ENCODE data around the gene OR6K3.
"Not testable (repeated sequence)": the region's sequence is repeated elsewhere in the genome, so short reads cannot be mapped to it uniquely, and the experiment has no call there.

Gene OR6K3, protein sequence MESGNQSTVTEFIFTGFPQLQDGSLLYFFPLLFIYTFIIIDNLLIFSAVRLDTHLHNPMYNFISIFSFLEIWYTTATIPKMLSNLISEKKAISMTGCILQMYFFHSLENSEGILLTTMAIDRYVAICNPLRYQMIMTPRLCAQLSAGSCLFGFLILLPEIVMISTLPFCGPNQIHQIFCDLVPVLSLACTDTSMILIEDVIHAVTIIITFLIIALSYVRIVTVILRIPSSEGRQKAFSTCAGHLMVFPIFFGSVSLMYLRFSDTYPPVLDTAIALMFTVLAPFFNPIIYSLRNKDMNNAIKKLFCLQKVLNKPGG

DNA sequence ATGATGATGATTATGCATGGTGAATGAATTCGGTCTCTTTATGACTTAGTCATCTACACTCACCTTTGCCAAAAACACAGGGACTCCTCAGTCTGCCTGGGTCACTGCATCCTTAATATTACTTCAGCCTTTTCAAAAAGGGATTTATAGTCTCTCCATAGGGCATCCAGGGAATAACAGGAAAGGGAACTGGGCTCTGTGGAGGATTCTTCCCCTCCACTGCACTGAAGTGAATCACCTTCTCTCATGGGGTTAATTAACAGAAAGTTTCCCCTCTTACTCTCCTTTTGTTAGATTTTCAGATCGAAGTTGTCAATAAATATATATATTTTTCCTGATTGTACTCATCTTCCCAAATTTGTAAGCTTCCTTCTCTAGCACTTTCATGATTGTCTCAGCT, at the start of gene OR6K3:
Gene OR6K3 (minus strand): TSS at position 101 of the 400 bp plus-strand sequence. CDS start 2,605 bp downstream, outside the sequence.
- DNase-seq = no peak

DNA sequence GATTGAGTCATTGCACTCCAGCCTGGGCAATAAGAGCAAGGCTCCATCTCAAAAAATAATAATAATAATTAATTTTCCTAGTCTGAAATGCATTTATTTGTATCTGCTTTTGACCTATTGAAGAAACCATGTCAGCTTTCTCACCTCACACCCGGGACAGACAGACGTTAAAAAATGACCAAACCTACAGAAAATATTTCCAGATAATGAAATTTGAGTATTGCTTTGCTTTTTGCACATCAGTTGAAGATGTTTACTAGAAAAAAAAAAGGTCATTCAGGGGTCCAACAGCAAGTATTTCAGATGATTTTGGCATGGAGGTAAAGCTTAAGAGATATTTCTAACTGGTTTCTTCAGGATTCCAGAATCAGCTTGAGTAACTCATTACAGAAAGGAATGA, 33.9 kb upstream of the OR6K3 start, which contains the start of gene OR6K6:
Gene OR6K6 (plus strand): TSS at position 301 of the 400 bp plus-strand sequence. CDS start 168 bp downstream, outside the sequence.
- no peak for DNase-seq

DNA sequence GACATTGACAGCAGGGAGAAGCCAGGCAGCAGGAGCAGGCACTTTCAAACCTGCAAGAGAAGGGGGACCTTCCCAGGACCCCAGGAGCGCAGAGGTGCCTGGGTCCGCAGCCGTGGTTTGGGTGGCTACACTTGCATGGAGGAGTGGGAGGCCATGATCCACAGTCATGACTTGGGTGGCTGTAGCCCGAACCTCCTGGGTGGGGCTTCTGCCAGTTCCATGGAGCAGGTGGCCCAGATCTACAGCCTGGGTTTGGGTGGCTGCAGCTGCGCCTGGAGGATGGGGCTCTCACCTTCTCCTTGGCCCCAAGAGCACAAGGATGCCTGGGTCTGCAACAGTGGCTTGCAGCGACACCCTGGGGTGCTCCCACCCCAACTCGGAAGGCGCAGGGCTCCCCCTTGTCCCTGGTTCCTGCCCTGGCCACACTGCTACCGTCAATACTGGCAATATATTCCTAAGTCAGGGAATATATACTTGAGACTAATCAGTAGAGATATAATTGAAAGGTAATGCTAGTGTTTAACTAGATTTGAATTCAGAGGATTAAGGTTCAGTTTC, 31.7 kb upstream of the OR6K3 start:
- DNase-seq = no peak

DNA sequence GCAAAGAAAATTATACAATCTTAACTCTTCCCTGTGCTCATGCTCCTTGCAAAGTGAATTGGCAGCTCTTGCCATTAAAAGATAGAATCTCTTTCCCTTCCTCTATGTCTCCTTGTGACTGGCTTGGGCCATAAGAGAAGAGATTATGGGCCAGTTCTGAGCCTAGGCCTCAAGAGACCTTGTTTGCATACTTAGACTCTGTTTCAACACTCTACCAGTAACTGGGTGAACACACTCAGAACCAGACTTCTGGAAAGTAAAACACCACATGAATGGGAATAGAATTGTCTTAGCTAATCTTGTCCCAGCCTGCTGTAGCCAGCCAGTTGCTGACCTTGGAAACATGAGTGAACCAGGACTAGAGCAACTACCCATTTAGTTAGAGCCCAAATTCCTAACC, 15.3 kb upstream of the OR6K3 start:
- no peak for DNase-seq

DNA sequence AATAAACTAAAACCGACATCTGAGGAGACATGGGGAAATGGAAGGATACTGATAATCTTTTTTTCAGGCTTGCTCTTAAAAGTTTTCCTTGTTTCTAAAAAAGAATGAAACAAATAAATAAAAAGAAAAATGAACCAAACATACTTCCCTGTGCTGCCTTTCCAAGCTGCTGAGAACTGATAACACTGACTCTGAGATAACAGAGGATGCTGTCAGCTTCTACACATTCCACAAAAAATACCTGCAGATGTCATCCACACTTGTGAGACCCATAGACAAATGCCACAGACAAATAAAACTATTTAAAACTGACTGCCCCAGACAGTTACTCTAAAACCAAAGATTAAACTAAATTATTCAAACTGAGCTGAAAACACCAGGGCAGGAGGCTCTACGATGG, 12.0 kb upstream of the OR6K3 start:
- DNase-seq = no peak

DNA sequence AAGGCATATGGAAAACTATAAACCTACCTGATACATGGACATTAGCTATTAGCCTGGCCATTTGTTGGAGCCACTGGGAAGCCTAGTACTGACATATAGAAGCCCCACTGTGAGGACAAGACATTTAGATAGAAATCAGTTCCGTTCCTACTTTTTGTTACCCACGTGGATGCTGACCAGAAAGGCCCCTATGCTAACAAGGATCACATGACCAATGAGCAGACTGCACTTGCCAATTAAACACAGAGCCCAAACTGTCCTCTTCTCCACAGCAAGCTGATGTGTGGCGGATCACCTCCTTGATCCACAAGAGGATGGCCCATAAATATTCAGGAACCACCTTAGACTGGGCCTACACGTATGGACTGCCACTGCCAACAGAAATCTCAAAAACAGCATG, 11.2 kb upstream of the OR6K3 start:
- DNase-seq = no peak

DNA sequence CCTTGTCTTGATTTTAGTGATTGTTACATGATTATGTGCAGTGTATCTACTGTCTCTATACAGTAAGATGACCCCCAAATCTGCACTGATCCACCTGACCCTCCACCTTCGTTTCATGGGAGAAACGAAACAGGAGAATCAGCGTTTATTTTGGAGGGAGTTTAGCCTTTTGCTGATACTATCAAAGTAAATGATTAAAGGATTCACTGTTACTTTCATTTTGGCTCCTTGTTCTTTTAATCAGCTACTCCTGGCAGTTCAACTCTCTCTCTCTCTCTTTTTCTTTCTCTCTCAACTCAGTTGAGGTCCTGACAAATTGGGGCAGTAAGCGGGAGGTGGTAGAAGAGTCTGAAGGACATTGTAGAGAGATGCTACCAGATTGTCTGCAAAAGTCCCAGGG, 9.9 kb upstream of the OR6K3 start:
- DNase-seq = no peak

DNA sequence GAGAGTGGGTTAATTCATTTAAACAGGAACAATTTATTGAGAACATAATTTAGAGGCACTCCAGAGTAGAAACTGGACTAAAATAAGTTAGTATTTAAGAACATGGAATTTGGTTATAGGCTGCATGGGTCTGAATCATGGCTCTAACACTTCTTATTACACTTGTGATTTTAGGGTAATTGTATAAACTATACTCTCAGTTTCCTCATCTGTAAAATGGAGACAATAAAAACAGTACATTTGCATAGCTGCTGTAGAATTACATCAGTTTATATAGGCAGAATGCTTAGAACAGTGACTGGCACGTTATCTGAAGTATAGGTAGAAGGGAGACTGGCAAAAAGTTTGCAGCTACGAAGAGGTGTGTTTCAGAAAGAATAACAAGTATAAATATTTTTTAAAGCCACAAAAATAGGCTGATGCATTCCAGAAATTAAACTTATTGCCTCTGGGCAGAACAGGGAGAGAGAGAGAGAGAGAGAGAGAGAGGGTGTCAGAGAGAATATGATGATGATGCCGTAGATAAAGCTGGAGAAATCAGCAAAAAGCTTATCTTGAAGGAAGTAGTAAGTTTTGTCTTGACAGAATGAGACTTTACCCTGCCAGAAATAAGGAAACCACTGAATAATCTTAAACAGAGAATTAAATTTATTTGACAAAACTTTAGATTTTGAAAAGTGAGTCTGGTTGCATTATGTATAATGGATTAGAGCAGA, 8.1 kb upstream of the OR6K3 start:
- no peak for DNase-seq

DNA sequence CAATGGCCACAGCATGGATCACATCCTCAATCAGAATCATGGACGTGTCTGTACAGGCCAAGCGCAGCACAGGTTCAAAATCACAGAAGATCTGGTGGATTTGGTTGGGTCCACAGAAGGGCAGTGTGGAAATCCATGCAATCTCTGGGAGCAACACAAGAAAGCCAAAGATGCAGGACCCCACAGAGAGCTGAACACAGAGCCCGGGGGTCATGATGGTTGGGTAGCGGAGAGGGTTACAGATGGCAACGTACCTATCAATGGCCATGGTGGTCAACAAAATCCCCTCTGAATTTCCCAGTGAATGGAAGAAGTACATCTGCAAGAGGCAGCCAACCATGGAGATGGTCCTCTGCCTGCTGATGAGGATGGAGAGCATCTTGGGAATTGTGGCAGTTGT, 3.9 kb upstream of the OR6K3 start:
- no peak for DNase-seq

DNA sequence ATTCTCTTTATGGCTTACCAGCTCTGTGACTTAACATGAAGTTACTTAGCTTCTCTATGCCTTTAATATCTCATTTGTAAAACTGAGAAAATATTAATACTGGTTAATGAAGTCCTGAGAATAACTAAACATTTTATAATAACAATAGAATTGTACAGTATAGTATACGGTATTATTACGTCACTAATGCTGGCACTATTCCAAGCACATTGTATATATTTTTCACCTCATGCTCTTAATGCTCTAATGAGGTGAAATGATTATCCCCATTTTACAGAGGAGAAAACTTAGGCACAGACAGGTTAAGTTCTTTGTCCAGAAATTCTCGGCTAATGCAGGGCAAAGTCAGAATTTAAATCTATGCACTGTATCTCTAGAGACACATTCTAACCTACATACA, 856 bp downstream of the OR6K3 start:
- no peak for DNase-seq

DNA sequence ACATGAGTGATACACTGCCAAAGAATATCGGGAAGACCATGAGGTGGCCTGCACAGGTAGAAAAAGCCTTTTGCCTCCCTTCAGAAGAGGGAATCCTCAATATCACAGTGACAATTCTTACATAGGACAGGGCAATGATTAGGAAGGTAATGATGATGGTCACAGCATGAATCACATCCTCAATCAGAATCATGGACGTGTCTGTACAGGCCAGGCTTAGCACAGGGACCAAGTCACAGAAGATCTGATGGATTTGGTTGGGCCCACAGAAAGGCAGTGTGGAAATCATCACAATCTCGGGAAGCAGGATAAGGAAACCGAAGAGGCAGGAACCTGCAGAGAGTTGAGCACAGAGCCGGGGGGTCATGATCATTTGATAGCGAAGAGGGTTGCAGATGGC, 3.2 kb downstream of the OR6K3 start:
- DNase-seq = no peak

DNA sequence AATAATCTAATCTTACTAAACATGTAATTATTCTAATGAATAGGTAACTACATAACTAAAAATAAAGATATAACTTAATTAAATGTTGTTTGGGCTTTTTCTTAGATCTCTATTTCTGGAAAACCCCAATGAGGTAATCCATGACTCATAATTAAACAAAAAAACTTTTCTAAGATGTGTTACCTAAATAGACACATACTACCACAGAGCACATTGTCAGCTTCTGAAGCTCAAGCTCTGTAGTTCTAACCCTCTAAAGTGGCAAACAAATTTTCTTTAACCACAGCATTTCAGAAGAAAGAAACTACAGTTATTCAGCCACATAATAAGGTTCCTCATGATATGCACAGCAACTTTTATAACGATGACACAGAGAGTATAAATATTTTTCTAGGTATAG, 4.2 kb downstream of the OR6K3 start:
- DNase-seq = no peak

DNA sequence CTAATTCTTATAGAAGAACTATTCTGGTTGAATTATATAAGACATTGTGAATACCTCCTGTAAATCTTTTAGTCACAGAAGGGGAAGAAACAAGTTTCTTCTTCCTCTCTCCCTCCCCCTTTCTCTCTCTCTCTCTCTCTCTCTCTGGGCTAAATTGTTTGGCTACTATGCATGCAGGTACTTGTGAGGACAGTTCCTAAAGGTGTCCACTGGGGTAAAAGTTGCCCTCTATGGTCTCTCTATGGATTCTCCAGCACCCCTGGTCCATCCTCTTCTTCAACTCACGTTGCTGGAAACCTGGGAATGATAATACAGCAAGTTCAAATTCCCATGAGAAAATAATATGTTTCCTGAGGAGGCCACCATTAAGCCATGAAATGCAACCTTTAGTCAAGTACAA, 5.8 kb downstream of the OR6K3 start:
- DNase-seq = no peak

DNA sequence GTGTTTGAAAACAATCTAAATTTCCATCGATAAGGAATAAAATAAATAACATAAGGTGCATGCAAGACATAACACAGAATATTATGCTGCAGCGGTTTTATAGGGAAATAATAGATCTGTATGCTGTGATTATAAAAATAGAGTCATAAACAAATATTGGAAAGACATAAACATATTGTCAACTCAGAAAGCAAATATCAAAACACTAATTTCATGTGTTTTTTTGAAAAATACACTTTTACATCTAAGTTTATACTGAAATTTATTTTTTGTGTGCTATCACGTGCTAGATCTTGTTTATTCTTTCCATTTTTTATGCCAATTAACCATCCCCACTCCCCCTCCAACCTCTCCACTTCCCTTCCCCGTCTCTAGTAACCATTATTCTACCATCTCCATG, 9.4 kb downstream of the OR6K3 start:
- no peak for DNase-seq

DNA sequence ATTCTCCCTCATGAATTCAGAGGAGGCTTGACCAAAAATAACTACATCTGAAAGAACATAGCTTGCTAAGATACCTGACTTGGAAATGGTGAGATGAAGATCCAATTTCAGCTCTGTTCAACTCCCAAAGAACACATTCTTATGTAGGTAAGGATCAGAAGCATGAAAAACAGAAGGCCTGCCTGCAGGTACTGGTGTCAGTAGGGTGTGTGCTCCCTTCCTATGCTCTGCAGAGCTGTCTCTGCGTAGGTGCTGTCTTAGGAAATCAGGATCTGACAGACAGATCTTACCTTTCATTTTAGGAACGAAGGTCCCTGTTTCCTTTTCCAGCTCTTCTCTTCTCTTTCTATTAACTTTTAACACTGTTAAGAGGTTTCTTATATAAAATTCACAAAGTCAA, 14.4 kb downstream of the OR6K3 start:
- no peak for DNase-seq

DNA sequence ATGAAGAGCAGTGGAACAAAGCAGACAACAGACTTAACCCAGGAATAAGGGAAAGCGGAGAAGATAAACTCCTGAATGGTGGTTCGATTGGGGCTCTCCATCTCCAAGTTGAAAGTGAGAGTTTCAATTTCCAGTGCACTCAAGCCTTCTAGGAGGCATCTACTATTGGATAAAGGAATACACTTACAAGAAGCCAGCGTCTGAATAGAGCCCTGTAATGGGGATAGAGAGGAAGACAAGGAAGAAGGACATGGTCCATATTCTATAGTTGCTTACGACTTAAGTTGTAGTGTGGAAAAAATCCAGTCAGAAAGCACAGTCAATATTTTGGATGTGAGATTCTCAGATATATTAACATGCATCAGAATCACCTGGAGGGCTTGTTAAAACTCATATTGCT, 20.0 kb downstream of the OR6K3 start, which contains the start of gene OR6K2:
Gene OR6K2 (minus strand): TSS at position 101 of the 400 bp plus-strand sequence. CDS start 0 bp downstream, at position 101.
- no peak for DNase-seq

DNA sequence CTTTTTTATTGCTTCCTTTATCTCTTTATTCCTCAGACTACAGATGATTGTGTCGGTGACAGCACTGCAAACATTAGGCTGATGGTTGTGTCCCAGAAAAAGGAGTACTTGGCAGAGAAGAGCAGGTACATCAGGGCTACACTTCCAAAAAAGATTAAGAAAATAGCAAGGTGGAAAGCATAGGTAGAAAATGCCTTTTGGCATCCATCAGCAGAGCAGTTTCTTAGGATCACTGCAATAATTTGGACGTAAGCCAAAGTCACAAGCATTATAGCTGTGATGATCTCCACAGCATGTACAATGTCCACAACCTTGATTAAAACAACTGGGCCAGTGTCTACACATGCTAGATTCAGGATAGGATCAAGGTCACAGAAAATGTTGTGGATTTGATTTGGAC, 25.9 kb downstream of the OR6K3 start:
- no peak for DNase-seq

DNA sequence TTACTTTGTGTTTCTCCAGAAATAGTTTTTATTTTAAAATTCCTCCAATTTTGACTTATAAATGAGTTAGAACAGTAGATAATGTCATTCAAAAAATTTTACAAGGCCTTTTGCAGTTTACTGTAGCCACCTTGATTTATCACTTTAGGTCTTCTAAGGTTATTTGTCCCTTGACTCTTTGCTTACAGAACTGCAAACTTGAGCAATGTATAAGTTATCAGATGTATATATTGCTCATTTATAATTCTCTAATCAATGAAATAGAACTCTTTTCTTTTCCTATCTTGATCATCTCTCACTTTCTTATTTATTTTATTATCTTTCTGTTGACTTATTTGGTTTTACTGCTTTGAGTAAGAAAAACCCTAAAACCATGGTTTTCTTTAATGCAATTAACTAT, 28.2 kb downstream of the OR6K3 start:
- DNase-seq = no peak

DNA sequence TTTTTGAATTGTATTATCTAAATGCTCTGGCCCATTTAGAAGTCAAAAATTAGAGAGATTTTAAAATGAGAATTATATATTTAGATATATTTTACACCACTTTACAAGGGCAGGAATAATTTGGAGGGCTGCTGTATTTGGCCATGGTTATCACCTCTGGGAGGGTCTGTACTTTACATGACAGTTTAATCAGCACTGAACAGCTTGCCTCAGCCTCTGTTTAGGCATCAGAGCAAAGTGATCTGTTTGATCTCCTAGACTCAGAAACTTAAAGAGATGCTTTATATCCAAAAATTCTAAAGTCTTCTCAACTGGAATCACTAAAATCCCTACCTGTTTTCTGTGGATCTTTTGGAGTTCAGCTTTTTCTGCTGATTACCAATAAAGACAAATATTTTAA, 28.6 kb downstream of the OR6K3 start:
- no peak for DNase-seq

DNA sequence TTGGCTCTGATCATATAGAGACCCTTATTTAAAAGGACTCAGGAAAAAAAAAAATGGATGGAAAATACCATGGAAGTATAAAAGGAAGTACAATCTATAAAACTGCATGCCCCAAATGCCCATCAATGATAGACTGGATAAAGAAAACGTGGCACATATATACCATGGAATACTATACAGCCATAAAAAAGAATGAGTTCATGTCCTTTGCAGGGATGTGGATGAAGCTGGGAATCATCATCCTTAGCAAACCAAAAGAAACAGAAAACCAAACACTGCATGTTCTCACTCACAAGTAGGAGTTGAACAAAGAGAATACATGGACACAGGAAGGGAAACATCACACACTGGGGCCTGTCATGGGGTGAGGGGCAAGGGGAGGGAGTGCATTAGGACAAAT, 29.4 kb downstream of the OR6K3 start:
- DNase-seq = not testable (repeated sequence)

DNA sequence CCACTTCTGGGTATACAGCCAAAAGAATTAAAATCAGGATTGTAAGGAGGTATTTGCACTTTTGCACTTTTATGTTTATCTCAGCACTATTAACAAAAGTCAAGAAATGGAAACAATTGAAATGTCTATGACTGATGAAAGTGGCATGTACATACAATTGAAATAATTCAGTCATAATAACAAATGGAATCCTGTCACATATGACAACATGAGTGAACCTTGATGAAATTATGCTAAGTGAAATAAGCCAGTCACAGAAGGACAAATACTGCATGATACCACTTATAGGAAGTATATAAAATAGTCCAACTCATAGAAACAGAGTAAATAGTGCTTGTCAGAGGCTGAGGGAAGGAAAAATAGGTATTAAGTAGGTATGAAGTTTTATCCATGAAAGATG, 30.6 kb downstream of the OR6K3 start:
- DNase-seq = no peak

DNA sequence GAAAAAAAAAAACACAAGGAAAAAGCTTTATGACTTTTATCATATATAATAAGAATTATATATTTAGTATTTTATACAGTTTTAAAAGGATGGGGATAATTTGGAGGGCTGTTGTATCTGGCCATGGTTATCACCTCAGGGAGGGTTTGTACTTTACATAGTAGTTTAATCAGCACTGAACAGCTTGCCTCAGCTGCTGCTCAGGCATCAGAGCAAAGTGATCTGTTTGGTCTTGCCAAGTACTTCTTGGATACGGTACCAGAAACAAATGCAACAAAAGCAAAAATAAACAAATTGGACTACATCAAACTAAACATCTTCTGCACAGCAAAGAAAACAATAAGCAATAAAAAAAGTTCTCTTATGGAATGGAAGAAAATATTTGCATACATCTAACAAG, 31.4 kb downstream of the OR6K3 start:
- no peak for DNase-seq

DNA sequence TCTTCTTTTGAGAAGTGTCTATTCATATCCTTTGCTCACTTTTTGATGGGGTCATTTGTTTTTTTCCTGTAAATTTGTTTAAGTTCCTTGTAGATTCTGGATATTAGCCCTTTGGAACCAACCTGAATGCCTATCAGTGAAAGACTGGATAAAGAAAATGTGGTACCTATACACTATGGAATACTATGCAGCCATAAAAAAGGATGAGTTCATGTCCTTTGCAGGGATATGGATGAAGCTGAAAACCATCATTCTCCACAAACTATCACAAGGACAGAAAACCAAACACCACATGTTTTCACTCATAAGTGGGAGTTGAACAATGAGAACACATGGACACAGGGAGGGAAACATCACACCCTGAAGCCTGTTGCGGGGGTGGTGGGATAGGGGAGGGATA, 32.2 kb downstream of the OR6K3 start:
- DNase-seq = not testable (repeated sequence)

DNA sequence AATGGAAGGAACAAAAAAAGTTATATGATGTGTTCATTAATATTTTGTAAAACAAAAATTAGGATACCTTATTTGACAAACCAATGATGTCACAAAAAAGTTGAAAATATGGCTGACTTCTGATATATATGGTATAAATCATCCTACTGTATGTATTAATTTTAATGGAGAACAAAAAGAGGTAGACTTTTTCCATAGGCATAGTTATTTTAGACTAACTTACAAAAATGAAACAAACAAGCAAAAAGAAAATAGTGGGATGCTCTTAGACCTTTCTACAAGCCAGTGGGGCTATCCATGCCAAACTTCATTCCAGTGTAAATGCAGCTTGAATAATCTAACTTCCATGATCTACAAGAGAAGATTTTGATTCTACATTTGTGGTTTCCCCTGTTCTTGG, 33.5 kb downstream of the OR6K3 start:
- no peak for DNase-seq

Measured in NCI-H146 (cell line).